Epithelial cell of umbilical artery (primary cell): ENCODE data around the gene CEP170. TPM values are rescaled to one million over a fixed set of nuclear protein-coding genes. Genes with fewer than 3 reads are reported as not detected.

Experiments used
- total RNA-seq: library from RNA; depleted of rRNA; stranded (reverse); fragments of >200 nt; gene quantifications from 2 replicates; pipeline ENCODE4 v1.2.3, GENCODE V29; 2014

CEP170 gene
- total RNA-seq, result 153 and 157 TPM in 2 replicates

GRCh38 chr1:243254927-243255790 lies at the start of gene CEP170:
CEP170 (minus strand) TSS chr1:243255281; CDS start chr1:243225280, 30,001 bp downstream.

GRCh38 chr1:243255791-243256512 lies 871 bp upstream of the CEP170 start, which contains the start of gene SDCCAG8:
SDCCAG8 (plus strand) TSS chr1:243256041; CDS start chr1:243256174, 133 bp downstream.

Other genes with a start within 250 kb of the CEP170 start
- gene SDCCAG8, start 760 bp upstream of the CEP170 start, total RNA-seq, result 35.9 and 50.3 TPM in 2 replicates